Gastrocnemius medialis (tissue), 4 donors: ENCODE data around the gene DIAPH3.

Source experiments
- POLR2A ChIP-seq, 2 donors: fragments of 450-650 bp; IDR thresholded peaks; one replicate each; pipeline ENCODE4 v1.6.1; 2017; ENCODE audit warnings: antibody characterized with exemption in 2 of 2, mild to moderate bottlenecking in 2 of 2, moderate library complexity in 2 of 2
- TF ChIP-seq, protein P1 (sequence below), 5 experiments: fragments of 450-650 bp in 3 of 5; fragments of 200-600 bp in 2 of 5; sonication (generic) in 2 of 5; IDR thresholded peaks in 4 of 5; conservative IDR thresholded peaks in 1 of 5; 1 replicate in 4 of 5; 2 replicates in 1 of 5; pipeline ENCODE4 v1.5.1; 2016 to 2019; ENCODE audit warnings: antibody characterized with exemption in 5 of 5, mild to moderate bottlenecking in 3 of 5, moderate library complexity in 3 of 5

DNA sequence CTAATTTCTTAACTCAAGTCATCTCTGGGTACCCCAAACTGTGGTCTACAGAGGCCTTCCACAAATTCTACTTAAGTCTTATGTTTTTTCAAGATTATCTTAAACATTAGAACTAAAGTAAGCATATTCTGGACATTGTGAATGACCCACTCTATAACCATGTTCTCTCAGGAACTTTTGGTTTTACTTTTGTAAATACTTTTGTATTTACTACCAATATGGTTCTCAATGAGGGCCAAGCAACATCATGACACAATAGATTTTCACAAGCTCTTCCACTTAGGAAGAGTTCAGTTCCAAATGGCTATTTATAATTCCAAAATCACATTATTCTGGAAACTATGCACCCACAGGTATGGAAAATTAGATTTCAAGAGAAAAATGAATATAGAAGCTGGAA is 10.8 kb downstream of the DIAPH3 start:
- TF ChIP-seq POLR2A (IDR thresholded peaks at IDR 0.05) = no peak
- TF ChIP-seq, protein P1, sequence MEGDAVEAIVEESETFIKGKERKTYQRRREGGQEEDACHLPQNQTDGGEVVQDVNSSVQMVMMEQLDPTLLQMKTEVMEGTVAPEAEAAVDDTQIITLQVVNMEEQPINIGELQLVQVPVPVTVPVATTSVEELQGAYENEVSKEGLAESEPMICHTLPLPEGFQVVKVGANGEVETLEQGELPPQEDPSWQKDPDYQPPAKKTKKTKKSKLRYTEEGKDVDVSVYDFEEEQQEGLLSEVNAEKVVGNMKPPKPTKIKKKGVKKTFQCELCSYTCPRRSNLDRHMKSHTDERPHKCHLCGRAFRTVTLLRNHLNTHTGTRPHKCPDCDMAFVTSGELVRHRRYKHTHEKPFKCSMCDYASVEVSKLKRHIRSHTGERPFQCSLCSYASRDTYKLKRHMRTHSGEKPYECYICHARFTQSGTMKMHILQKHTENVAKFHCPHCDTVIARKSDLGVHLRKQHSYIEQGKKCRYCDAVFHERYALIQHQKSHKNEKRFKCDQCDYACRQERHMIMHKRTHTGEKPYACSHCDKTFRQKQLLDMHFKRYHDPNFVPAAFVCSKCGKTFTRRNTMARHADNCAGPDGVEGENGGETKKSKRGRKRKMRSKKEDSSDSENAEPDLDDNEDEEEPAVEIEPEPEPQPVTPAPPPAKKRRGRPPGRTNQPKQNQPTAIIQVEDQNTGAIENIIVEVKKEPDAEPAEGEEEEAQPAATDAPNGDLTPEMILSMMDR (IDR thresholded peaks at IDR 0.05 in 4 of 5, conservative IDR thresholded peaks at IDR 0.05 in 1 of 5) = no peak
